Epithelial cell of proximal tubule (primary cell): ENCODE results near the gene ZNF212. TPM values are rescaled to one million over a fixed set of nuclear protein-coding genes. Genes with fewer than 3 reads are reported as not detected.

ENCODE experiments used
- DNase-seq: peaks from one replicate; pipeline ENCODE4 v3.0.0-alpha.2; 2011; ENCODE audit warnings: low read depth
- H3K4me3 ChIP-seq: 2 replicates; pipeline ENCODE4 v1.5.1; 2011; ENCODE audit warnings: low read depth, mild to moderate bottlenecking, low read length
- total RNA-seq: library from RNA; depleted of rRNA; stranded (reverse); fragments of >200 nt; gene quantifications from 2 replicates; pipeline ENCODE4 v1.2.3, GENCODE V29; 2015
- TF ChIP-seq, protein P1 (sequence below): conservative IDR thresholded peaks from 2 replicates; pipeline ENCODE4 v1.5.1; 2012; ENCODE audit warnings: low read depth, mild to moderate bottlenecking, low read length

Gene ZNF212
- total RNA-seq, 1 donor from 2014 or later: 4.7 TPM

DNA sequence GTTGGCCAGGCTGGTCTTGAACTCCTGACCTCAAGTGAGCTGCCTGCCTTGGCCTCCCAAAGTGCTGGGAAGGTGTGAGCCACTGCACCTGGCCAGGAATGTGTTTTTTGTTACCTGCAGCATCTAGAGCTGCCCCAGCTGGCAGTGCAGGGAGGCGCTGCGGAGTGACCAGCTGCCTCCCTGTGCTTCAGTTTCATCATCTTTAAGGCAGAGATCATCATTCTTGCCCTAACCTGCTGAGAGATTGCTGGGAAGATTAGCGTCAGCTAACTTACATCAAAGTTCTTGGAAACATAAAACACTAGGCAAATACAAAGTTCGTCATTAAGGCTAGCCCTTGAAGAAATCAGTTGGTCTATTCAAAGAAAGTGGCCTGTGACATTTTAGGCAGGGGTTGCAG, 41.8 kb upstream of the ZNF212 start:
- H3K4me3 ChIP-seq: no peak overlapping the region
- TF ChIP-seq, protein P1, sequence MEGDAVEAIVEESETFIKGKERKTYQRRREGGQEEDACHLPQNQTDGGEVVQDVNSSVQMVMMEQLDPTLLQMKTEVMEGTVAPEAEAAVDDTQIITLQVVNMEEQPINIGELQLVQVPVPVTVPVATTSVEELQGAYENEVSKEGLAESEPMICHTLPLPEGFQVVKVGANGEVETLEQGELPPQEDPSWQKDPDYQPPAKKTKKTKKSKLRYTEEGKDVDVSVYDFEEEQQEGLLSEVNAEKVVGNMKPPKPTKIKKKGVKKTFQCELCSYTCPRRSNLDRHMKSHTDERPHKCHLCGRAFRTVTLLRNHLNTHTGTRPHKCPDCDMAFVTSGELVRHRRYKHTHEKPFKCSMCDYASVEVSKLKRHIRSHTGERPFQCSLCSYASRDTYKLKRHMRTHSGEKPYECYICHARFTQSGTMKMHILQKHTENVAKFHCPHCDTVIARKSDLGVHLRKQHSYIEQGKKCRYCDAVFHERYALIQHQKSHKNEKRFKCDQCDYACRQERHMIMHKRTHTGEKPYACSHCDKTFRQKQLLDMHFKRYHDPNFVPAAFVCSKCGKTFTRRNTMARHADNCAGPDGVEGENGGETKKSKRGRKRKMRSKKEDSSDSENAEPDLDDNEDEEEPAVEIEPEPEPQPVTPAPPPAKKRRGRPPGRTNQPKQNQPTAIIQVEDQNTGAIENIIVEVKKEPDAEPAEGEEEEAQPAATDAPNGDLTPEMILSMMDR: no peak
- no peak for DNase-seq

DNA sequence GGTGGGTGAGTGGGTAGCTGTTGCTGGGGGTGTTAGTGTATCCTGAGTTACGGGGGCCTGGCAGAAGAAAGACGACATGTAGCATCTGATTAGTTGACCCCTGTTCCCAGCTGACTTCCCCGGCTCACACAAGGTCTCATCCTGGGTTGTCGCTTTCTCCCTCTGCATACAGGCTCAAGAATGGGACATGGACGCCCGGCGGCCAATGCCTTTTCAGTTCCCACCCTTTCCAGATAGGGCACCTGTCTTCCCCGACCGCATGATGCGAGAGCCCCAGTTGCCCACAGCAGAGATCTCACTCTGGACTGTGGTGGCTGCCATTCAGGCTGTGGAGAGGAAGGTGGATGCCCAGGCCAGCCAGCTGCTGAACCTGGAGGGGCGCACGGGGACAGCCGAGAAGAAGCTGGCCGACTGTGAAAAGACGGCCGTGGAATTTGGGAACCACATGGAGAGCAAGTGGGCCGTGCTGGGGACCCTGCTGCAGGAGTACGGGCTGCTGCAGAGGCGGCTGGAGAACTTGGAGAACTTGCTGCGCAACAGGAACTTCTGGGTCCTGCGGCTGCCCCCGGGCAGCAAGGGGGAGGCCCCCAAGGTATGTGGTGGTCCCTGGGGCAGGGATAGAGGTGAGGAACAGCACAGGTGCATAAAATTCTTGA, 41.2 kb upstream of the ZNF212 start:
- TF ChIP-seq, protein P1: no peak
- H3K4me3 ChIP-seq: no peak overlapping the region
- DNase-seq: no peak

- no peak overlapping the region for H3K4me3 ChIP-seq
- TF ChIP-seq, protein P1: no peak
- DNase-seq: no peak
These were observed 40.0 kb upstream of the ZNF212 start for GRCh38 chr7:149199234-149199995.

DNA sequence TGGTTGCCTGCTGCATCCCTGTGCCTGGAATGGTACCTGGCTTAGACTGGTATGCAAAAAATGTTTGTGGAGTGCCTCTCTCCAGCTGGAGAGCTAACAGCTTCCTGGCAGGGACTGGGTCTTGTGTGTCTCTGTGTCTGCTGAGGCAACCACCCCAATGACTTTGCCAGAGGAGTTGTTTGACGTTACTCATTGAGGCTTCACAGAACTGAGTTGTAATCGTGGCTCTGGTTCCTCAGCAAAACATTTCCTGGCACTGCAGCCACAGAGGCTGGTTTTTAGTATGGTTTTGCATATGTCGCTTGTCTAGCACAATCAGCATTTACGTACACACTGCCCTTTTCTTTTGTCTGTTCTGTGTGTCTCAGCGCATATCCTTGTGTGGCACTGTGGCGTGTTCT, 36.6 kb upstream of the ZNF212 start:
- TF ChIP-seq, protein P1: no peak
- no peak overlapping the region for H3K4me3 ChIP-seq
- DNase-seq: no peak

DNA sequence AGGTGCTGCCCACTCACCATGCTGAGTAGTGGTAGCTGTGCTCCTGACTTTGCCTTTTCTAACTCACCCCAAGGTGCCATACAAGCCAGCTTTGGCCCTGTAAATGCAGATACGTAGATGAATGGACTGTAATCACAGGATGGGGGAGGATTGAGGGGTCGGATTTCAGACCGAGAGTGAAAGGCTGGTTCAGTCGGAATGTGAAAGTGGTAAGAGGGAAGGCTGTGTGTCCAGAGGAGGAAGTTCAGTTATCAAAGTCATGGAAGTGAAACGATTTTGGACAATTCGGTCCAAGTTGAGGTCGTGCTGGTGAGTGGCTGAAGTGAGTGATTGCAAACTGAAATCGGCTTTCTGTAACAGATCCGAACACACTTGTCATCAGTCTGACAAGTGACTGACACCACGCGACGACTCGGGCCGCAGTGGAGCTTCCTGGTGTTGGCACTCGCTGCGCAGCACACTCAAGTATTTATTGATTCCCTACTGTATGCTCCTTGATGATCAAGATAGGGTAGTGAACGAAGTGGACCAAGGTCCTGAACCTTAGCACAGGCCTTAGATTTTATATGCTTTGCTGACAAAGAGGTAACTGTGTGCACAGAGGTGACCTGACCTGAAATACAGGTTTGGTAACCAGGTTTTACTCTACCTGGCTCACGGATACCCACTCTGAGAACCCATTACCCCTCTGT, 33.6 kb upstream of the ZNF212 start:
- DNase-seq: no peak
- H3K4me3 ChIP-seq: no peak overlapping the region
- TF ChIP-seq, protein P1: no peak

GRCh38 chr7:149207324-149208035, 32.0 kb upstream of the ZNF212 start:
- TF ChIP-seq, protein P1: no peak
- no peak for DNase-seq

More at GRCh38 chr7:149207324-149208035, 32.0 kb upstream of the ZNF212 start:
- no peak overlapping the region for H3K4me3 ChIP-seq
